ENCODE data around the gene ERGIC1.
A peak's percentile ranks its signal among the peaks of the same experiment; 100 is the strongest.

The ERGIC1 gene

GRCh38 chr5:172952034-172952511 lies 118.0 kb downstream of the ERGIC1 start:
- DNase-seq, result no peak

- DNase-seq, result no peak
Observed at GRCh38 chr5:172953776-172954675, 120.0 kb downstream of the ERGIC1 start.

- DNase-seq, result no peak
Observed at GRCh38 chr5:172954751-172955159, 120.7 kb downstream of the ERGIC1 start.

GRCh38 chr5:172956228-172956627 lies 122.2 kb downstream of the ERGIC1 start:
- no peak for DNase-seq

- DNase-seq, result no peak
Observed at GRCh38 chr5:172956936-172957335, 122.9 kb downstream of the ERGIC1 start.

- DNase-seq, result no peak
Observed at GRCh38 chr5:172957458-172957857, 123.4 kb downstream of the ERGIC1 start.

- peak; percentile 57 to 71 for DNase-seq
Observed at GRCh38 chr5:172958331-172959046, 124.4 kb downstream of the ERGIC1 start.

GRCh38 chr5:172959824-172960799 lies 126.1 kb downstream of the ERGIC1 start:
- peak in 1 of 2 donors; percentile 7 for DNase-seq

GRCh38 chr5:172969921-172970320 lies 135.9 kb downstream of the ERGIC1 start:
- DNase-seq, result no peak

GRCh38 chr5:172971482-172971881 lies 137.4 kb downstream of the ERGIC1 start:
- DNase-seq, result no peak

- DNase-seq, result no peak
Observed at GRCh38 chr5:172972552-172972951, 138.5 kb downstream of the ERGIC1 start.

GRCh38 chr5:172973127-172973916 lies 139.3 kb downstream of the ERGIC1 start:
- no peak for DNase-seq

- DNase-seq, result no peak
Observed at GRCh38 chr5:172973931-172974330, 139.9 kb downstream of the ERGIC1 start.

GRCh38 chr5:172975289-172975688 lies 141.2 kb downstream of the ERGIC1 start:
- DNase-seq, result no peak

GRCh38 chr5:172979778-172980177 lies 145.7 kb downstream of the ERGIC1 start:
- DNase-seq, result no peak

- no peak for DNase-seq
Observed at GRCh38 chr5:172981931-172982330, 147.9 kb downstream of the ERGIC1 start.

GRCh38 chr5:172983542-172984243 lies 149.6 kb downstream of the ERGIC1 start, which contains the start of gene ATP6V0E1:
Gene ATP6V0E1, plus strand, starts transcription at chr5:172983771. Its CDS starts 90 bp downstream, at chr5:172983861.
- peak; percentile 90 to 93 for DNase-seq

- DNase-seq, result peak; percentile 79 to 81
Observed at GRCh38 chr5:172984244-172984953, 150.3 kb downstream of the ERGIC1 start.

- no peak for DNase-seq
Observed at GRCh38 chr5:172985596-172985995, 151.5 kb downstream of the ERGIC1 start.

- no peak for DNase-seq
Observed at GRCh38 chr5:172988276-172988675, 154.2 kb downstream of the ERGIC1 start.

Measured in CD4-positive, alpha-beta T cell treated with Interferon alpha-2 for 1 hour (primary cell).